Osteocyte (in vitro differentiated cells): Measurements from ENCODE around the gene LRBA. TPM values are rescaled to one million over a fixed set of nuclear protein-coding genes. Genes with fewer than 3 reads are reported as not detected.
"Not testable (repeated sequence)": the region's sequence is repeated elsewhere in the genome, so short reads cannot be mapped to it uniquely, and the experiment has no call there.

Experiments
- DNase-seq: peaks from one replicate; pipeline ENCODE4 v3.0.0; 2021; ENCODE audit warnings: mixed read lengths; ENCODE audit not compliant: unreplicated experiment; ENCODE audit errors: extremely low spot score
- H3K27ac Mint-ChIP-seq: one replicate; pipeline ENCODE4 v1.8.0; 2021; ENCODE audit warnings: mild to moderate bottlenecking, mixed read lengths; ENCODE audit not compliant: unreplicated experiment
- H3K27me3 Mint-ChIP-seq: one replicate; pipeline ENCODE4 v1.8.0; 2021; ENCODE audit warnings: mixed read lengths; ENCODE audit not compliant: unreplicated experiment
- H3K36me3 Mint-ChIP-seq: one replicate; pipeline ENCODE4 v1.8.0; 2021; ENCODE audit warnings: mixed read lengths; ENCODE audit not compliant: unreplicated experiment
- H3K4me1 Mint-ChIP-seq: one replicate; pipeline ENCODE4 v1.8.0; 2021; ENCODE audit warnings: mixed read lengths; ENCODE audit not compliant: unreplicated experiment
- H3K4me3 Mint-ChIP-seq: one replicate; pipeline ENCODE4 v1.8.0; 2021; ENCODE audit warnings: mild to moderate bottlenecking, moderate library complexity, mixed read lengths; ENCODE audit not compliant: unreplicated experiment
- H3K9me3 Mint-ChIP-seq: one replicate; pipeline ENCODE4 v1.8.0; 2021; ENCODE audit warnings: mixed read lengths; ENCODE audit not compliant: unreplicated experiment
- CTCF ChIP-seq: fragments of 200-600 bp; sonication (generic); IDR thresholded peaks from 2 replicates; pipeline ENCODE4 v1.5.0; 2021; ENCODE audit warnings: antibody characterized with exemption, mild to moderate bottlenecking, moderate library complexity
- total RNA-seq: library from RNA; stranded (reverse); gene quantifications from 2 replicates; pipeline ENCODE4 v1.2.1, GENCODE V29; 2021

LRBA gene
- total RNA-seq, 1 donor from 2014 or later = 40.8 TPM

- no peak for TF ChIP-seq CTCF
- peaks cover 7% of the 10 kb centered on the region for H3K4me1 Mint-ChIP-seq
- no peaks in the 10 kb centered on the region for H3K36me3 Mint-ChIP-seq
- no peaks in the 10 kb centered on the region for H3K27me3 Mint-ChIP-seq
- H3K27ac Mint-ChIP-seq = no peak overlapping the region
- no peak overlapping the region for H3K4me3 Mint-ChIP-seq
- no peaks in the 10 kb centered on the region for H3K9me3 Mint-ChIP-seq
- DNase-seq = no peak
These were observed 263.4 kb downstream of the LRBA start for GRCh38 chr4:150751648-150752047.

GRCh38 chr4:150750824-150751223 is 264.3 kb downstream of the LRBA start:
- no peaks in the 10 kb centered on the region for H3K9me3 Mint-ChIP-seq
- H3K36me3 Mint-ChIP-seq = no peaks in the 10 kb centered on the region
- no peak overlapping the region for H3K27ac Mint-ChIP-seq
- DNase-seq = no peak
- no peak for TF ChIP-seq CTCF
- H3K27me3 Mint-ChIP-seq = no peaks in the 10 kb centered on the region
- H3K4me3 Mint-ChIP-seq = no peak overlapping the region
- peaks cover 14% of the 10 kb centered on the region for H3K4me1 Mint-ChIP-seq

GRCh38 chr4:150746156-150746555 is 268.9 kb downstream of the LRBA start:
- Mint-ChIP-seq H3K27me3 (no peaks in the 10 kb centered on the region), H3K4me1 (peaks cover 18% of the 10 kb centered on the region), H3K9me3 (no peaks in the 10 kb centered on the region), H3K27ac (no peak overlapping the region), H3K36me3 (no peaks in the 10 kb centered on the region), H3K4me3 (no peak overlapping the region)
- TF ChIP-seq CTCF = no peak
- no peak for DNase-seq

- Mint-ChIP-seq H3K36me3 (peaks cover 3% of the 10 kb centered on the region), H3K27ac (no peak overlapping the region), H3K27me3 (no peaks in the 10 kb centered on the region), H3K4me1 (peaks cover 18% of the 10 kb centered on the region), H3K4me3 (no peak overlapping the region), H3K9me3 (peaks cover 13% of the 10 kb centered on the region)
- no peak for DNase-seq
- TF ChIP-seq CTCF = no peak
These were observed 270.5 kb downstream of the LRBA start for GRCh38 chr4:150744570-150744969.

- Mint-ChIP-seq H3K9me3 (peaks cover 18% of the 10 kb centered on the region), H3K36me3 (peaks cover 3% of the 10 kb centered on the region), H3K27me3 (no peaks in the 10 kb centered on the region), H3K4me1 (peaks cover 18% of the 10 kb centered on the region), H3K4me3 (no peak overlapping the region), H3K27ac (no peak overlapping the region)
- TF ChIP-seq CTCF = no peak
- no peak for DNase-seq
These were observed 271.3 kb downstream of the LRBA start for GRCh38 chr4:150743564-150744342.

- H3K9me3 Mint-ChIP-seq = peaks cover 18% of the 10 kb centered on the region
- H3K4me1 Mint-ChIP-seq = peaks cover 18% of the 10 kb centered on the region
- not testable (repeated sequence) for H3K27ac Mint-ChIP-seq, H3K36me3 Mint-ChIP-seq, H3K27me3 Mint-ChIP-seq, H3K4me3 Mint-ChIP-seq, DNase-seq
These were observed 272.2 kb downstream of the LRBA start for GRCh38 chr4:150742930-150743329.
